GM18868 (cell line): ENCODE measurements around the gene MRGPRG.
"Not testable (repeated sequence)": the region's sequence is repeated elsewhere in the genome, so short reads cannot be mapped to it uniquely, and the experiment has no call there.

Experiments used
- ATAC-seq: cut with Tn5 transposase; IDR thresholded peaks from one replicate; pipeline ENCODE4 v1.9.1; 2021; ENCODE audit warnings: mild to moderate bottlenecking, moderate library complexity; ENCODE audit not compliant: unreplicated experiment

The MRGPRG gene

GRCh38 chr11:3218483-3219280 is at the start of gene MRGPRG:
TSS of gene MRGPRG (minus strand) at chr11:3218813. CDS start at chr11:3218813, 0 bp downstream.
- ATAC-seq: no peak

DNA sequence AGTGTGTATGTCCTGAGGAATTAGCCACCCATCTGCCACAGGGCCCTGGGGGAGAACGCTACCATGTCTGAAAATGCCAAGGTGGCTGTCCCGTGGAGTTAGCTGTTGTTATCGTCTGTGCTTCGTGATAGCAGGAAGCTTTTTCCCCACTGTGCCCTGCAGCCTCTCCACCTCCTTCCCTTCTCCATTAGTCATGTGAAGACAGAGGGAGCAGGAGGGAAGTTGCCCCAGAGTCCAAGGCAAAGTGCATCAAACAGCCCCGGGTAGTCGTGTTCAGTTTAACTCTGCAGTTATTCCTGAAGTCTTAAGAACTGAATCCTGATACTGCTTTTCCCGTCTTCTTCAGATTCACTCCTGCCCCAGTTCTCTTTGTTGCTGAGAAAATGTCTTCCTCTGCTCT is 43.9 kb upstream of the MRGPRG start:
- ATAC-seq: not testable (repeated sequence)

GRCh38 chr11:3261831-3262230 is 43.2 kb upstream of the MRGPRG start:
- ATAC-seq: not testable (repeated sequence)

DNA sequence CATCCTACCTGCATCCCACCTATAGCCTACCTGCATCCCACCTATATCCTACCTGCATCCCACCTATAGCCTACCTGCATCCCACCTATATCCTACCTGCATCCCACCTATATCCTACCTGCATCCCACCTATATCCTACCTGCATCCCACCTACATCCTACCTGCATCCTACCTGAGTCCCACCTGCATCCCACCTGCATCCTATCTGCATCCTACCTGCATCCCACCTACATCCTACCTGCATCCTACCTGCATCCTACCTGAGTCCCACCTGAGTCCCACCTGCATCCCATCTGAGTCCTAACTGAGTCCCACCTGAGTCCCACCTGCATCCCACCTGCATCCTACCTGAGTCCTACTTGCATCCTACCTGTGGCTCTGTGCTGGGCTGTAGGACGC is 38.9 kb upstream of the MRGPRG start:
- not testable (repeated sequence) for ATAC-seq

GRCh38 chr11:3255241-3255640 is 36.6 kb upstream of the MRGPRG start:
- not testable (repeated sequence) for ATAC-seq

- ATAC-seq: not testable (repeated sequence)
These were observed 36.2 kb upstream of the MRGPRG start for GRCh38 chr11:3254773-3255172.

DNA sequence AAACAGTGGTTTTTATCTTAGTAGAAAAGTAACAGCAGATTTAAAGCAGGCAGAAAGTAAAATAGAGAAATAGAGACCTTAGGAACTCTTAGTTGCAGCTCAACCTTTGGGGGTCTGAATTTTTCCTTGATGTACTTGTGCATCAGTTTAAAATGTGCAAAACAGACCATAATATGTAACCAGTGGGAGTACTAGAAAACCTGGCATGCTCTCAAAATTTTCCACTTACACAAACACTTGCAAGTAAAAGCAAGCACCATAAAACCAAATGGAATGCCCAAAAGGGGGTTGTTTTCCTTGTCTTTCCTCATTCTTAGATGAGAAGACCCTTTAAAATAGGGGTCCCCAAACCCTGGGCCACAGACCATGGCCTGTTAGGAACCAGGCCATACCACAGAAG is 26.5 kb upstream of the MRGPRG start:
- no peak for ATAC-seq

- no peak for ATAC-seq
These were observed 25.3 kb upstream of the MRGPRG start for GRCh38 chr11:3243880-3244279.

DNA sequence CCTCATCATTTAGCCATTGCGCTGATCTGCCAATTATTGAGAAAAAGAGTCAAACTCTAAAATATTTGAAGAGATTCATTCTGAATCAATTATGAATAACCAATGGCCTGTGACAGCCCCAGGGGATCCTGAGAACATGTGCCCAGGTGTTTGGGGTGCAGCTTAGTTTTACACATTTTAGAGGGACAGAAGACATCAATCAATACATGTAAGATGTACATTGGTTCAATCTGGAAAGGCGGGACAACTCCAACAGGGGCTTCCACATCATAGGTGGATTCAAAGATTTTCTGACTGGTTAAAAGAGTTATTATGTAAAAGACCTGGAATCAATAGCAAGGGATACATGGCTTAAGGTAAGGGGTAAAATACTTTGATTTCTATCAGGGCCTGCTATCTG is 18.5 kb upstream of the MRGPRG start:
- ATAC-seq: no peak

GRCh38 chr11:3234846-3235245 is 16.2 kb upstream of the MRGPRG start:
- no peak for ATAC-seq

GRCh38 chr11:3232956-3233355 is 14.3 kb upstream of the MRGPRG start:
- ATAC-seq: no peak

GRCh38 chr11:3231851-3232744 is 13.5 kb upstream of the MRGPRG start, which contains the start of gene MRGPRE:
TSS of gene MRGPRE (minus strand) at chr11:3232417. CDS start at chr11:3228799, 3,618 bp downstream.
- ATAC-seq: no peak

DNA sequence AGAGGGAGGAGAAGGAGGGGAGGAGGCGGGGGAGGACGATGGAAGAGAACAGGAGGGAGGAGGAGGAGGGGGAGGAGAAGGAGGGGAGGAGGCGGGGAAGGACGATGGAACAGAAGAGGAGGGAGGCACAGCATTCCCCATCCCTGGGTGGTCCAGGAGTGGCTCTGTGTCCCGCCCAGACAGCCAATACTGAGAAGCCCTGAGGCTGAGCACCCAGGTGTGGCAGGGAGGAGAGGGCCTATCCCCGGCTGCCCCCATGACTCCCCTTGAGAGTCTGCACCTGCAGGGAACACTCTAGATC is 12.9 kb upstream of the MRGPRG start:
- ATAC-seq: no peak

DNA sequence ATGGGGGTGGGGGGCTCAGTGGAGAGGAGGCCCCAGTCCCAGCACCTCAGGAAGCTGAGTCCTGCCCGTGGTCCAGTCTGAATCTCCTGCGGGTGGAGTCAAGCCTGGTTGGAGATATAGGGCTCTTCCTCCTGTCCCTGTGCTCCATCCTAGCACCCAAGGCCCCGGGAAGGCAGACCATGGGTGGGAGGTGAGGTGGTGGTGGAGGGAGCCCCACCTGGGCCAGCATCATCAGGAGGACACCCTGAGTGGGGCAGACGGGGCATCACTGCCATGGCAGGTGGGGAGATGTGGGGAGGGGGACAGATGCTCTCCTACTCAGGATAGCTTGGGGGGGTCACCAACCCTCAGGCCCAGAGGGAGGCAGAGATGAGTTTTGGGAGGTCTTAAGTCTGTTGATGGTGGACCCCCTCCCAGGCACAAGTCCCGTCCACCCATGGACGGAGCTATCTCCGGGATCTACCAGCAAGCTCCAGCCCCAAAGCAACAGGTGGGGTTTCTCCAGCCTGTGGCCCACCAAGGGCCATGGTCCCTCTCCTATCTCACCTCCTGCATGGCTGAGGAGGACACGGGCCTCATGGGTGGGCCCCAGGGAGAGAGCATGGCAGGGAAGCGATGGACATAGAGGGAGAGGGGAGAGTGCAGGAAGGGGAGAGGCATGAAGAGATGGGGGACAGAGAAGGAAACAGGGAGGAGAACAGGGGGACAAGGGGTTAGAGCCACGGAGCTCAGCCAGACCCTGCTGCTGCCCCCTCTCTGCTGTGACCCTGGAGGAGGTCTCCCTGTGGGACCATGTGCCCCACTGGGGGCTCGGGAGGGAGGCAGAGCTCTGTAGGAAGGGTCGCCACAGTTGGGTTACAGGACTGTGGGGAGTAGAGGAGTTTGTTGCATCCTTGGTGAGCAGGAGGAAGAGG is 12.3 kb upstream of the MRGPRG start:
- no peak for ATAC-seq

- no peak for ATAC-seq
These were observed 11.3 kb upstream of the MRGPRG start for GRCh38 chr11:3229673-3230630.

GRCh38 chr11:3228445-3228829 is 9.8 kb upstream of the MRGPRG start:
- no peak for ATAC-seq

GRCh38 chr11:3227568-3228444 is 9.2 kb upstream of the MRGPRG start:
- no peak for ATAC-seq

DNA sequence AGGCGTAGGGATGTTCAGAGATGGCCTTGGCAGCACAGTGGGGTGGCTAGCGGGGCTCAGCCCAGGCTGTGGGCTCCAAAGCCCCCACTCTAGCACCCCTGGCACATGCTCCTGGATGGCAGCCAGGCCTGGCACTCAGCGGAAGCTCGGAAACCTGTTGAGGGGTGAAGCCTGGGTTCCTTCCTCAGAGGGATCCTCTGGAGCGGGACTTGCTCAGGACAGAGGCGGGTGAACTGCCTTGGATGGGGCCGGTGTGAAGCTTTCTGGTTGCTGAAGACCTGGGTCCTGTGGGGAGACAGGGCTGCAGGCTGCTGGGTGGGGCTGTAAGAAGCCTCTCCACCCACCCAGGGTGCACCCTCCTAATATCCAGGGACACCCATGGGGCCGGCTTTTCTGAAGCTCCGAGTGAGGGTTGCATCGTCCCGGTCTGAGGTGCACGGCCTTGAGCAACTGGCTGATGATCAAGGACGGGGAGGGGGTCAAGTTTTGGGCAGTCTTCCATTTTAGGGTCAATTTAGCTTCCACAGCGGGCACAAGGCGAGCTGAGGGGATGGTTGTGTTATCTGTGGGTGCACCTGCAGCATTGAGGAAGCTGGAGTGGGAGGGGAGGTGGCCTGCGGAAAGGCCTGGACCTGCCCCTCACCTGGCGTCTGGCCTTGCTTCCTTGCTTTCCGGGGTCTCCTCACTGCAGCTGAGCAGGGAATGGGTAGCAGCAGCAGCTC is 8.4 kb upstream of the MRGPRG start:
- no peak for ATAC-seq
